ENCODE measurements around the gene IFIT3.

- TF ChIP-seq MEIS1 (CRISPR knock-in tag; IDR thresholded peaks at IDR 0.05; ENCODE audit: borderline replicate concordance), result no peak
- TF ChIP-seq ZNF391 (tag by site-specific recombination; IDR thresholded peaks at IDR 0.05; ENCODE audit: borderline replicate concordance, low read depth), result no peak
- no peak for TF ChIP-seq ZNF398 (tag by site-specific recombination; IDR thresholded peaks at IDR 0.05)
- TF ChIP-seq CTCF (tag by site-specific recombination; IDR thresholded peaks at IDR 0.05), result no peak
- no peak for TF ChIP-seq YY1 (tag by site-specific recombination; IDR thresholded peaks at IDR 0.05)
- TF ChIP-seq ZNF362 (tag by site-specific recombination; IDR thresholded peaks at IDR 0.05), result no peak
- TF ChIP-seq GLIS2 (tag by site-specific recombination; IDR thresholded peaks at IDR 0.05), result no peak
Measured at GRCh38 chr10:89371987-89372386, 44.2 kb downstream of the IFIT3 start.
